GM18499 (cell line): ENCODE results near the gene CENPX.

ENCODE experiments used
- ATAC-seq: cut with Tn5 transposase; IDR thresholded peaks from one replicate; pipeline ENCODE4 v1.9.1; 2021; ENCODE audit warnings: moderate number of reproducible peaks; ENCODE audit not compliant: insufficient read depth, unreplicated experiment

CENPX gene

GRCh38 chr17:82001571-82002056 lies 21.1 kb downstream of the CENPX start:
- no peak for ATAC-seq

- ATAC-seq: no peak
Measured at GRCh38 chr17:82000803-82001570, 21.7 kb downstream of the CENPX start.

- ATAC-seq: no peak
Measured at GRCh38 chr17:81999976-82000802, 22.5 kb downstream of the CENPX start.

- no peak for ATAC-seq
Measured at GRCh38 chr17:81999587-81999975, 23.1 kb downstream of the CENPX start.

GRCh38 chr17:81998691-81999438 lies 23.8 kb downstream of the CENPX start:
- ATAC-seq: no peak

GRCh38 chr17:81998212-81998611 lies 24.5 kb downstream of the CENPX start:
- no peak for ATAC-seq

- ATAC-seq: no peak
Measured at GRCh38 chr17:81996757-81997441, 25.8 kb downstream of the CENPX start.

- ATAC-seq: no peak
Measured at GRCh38 chr17:81996232-81996756, 26.4 kb downstream of the CENPX start.

- ATAC-seq: no peak
Measured at GRCh38 chr17:81995463-81996231, 27.0 kb downstream of the CENPX start.

- ATAC-seq: no peak
Measured at GRCh38 chr17:81994593-81995462, 27.9 kb downstream of the CENPX start.

- no peak for ATAC-seq
Measured at GRCh38 chr17:81993729-81994592, 28.7 kb downstream of the CENPX start.

- no peak for ATAC-seq
Measured at GRCh38 chr17:81992306-81993102, 30.2 kb downstream of the CENPX start.

- ATAC-seq: no peak
Measured at GRCh38 chr17:81991684-81992305, 30.9 kb downstream of the CENPX start.

- no peak for ATAC-seq
Measured at GRCh38 chr17:81990836-81991683, 31.6 kb downstream of the CENPX start.

GRCh38 chr17:81987161-81987770 lies 35.4 kb downstream of the CENPX start:
- no peak for ATAC-seq
